Panc1 (cell line): Measurements from ENCODE around the gene TIGIT.

Experiments
- CTCF ChIP-seq: fragments of 450-650 bp; IDR thresholded peaks from 2 replicates; pipeline ENCODE4 v1.5.1; 2017; ENCODE audit warnings: mild to moderate bottlenecking
- POLR2AphosphoS5 ChIP-seq: IDR thresholded peaks from 2 replicates; pipeline ENCODE4 v1.6.1; 2012; ENCODE audit warnings: mild to moderate bottlenecking, low read depth, low read length, moderate library complexity
- SIN3A ChIP-seq: IDR thresholded peaks from 2 replicates; pipeline ENCODE4 v1.6.1; 2012; ENCODE audit warnings: low read depth, mild to moderate bottlenecking, low read length, moderate library complexity, borderline replicate concordance; ENCODE audit not compliant: insufficient read depth
- TCF7L2 ChIP-seq: IDR thresholded peaks from 2 replicates; pipeline ENCODE4 v1.6.1; 2011; ENCODE audit warnings: mild to moderate bottlenecking, low read depth, low read length, inconsistent platforms

- TF ChIP-seq POLR2AphosphoS5 (no peak), CTCF (no peak), TCF7L2 (no peak), SIN3A (no peak)
These were observed 37.2 kb downstream of the TIGIT start for GRCh38 chr3:114331007-114331406.
